GM23248 (cell line): ENCODE results near the gene NCAM1.

Experiments
- EZH2 ChIP-seq: fragments of 200-600 bp; sonication (generic); IDR thresholded peaks from 2 replicates; pipeline ENCODE4 v1.6.1; 2018; ENCODE audit warnings: antibody characterized with exemption, mild to moderate bottlenecking; ENCODE audit not compliant: insufficient read depth, poor library complexity, severe bottlenecking
- EZH2phosphoT487 ChIP-seq: fragments of 200-600 bp; sonication (generic); IDR thresholded peaks from 2 replicates; pipeline ENCODE4 v1.6.1; 2018; ENCODE audit warnings: antibody characterized with exemption, moderate library complexity, mild to moderate bottlenecking, low read depth; ENCODE audit not compliant: insufficient read depth

GRCh38 chr11:112941104-112941503 is 20.1 kb upstream of the NCAM1 start:
- TF ChIP-seq EZH2phosphoT487 (no peak), EZH2 (no peak)
